ENCODE data around the gene FLT3.

The FLT3 gene

GRCh38 chr13:27979765-27980279 is 120.6 kb downstream of the FLT3 start:
- Mint-ChIP-seq H3K27me3 (peaks cover 83% of the 10 kb centered on the region), H3K4me1 (ENCODE audit: low read depth) (peaks cover 23% of the 10 kb centered on the region), H3K36me3 (ENCODE audit: low read depth) (no peaks in the 10 kb centered on the region), H3K4me3 (peak overlapping the region; percentile 5), H3K9me3 (no peaks in the 10 kb centered on the region), H3K27ac (no peak overlapping the region)

DNA sequence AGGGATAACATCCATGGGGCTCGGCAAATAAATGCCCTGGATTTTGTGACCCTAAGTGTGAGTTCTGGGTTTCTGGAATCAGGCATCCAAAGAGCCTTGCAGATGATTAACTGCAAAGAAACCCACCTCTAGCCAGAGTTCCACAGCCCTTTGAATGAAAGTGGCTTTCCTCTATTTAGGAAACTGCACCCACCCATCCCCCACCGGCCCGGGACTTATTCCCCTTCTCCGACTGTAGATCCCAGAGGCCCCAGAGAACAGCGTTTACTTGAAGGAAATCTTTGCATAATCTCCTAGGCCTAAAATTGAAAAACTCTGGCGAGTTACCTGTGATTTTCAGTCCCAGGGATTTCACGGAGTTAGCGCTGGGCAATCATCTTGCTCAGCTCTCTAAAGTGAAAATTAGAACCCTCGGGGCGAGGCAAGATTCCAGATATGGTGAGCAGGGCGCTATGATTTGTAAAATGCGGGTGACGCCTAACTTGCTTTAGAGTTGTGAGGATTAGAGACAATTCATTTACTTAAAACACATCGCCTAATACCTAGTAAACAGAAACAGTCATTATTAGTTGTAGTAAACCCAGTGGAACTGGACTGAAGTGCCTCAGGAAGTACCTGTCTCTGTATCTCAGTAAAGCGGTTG is 121.3 kb downstream of the FLT3 start:
- Mint-ChIP-seq H3K27ac (no peak overlapping the region), H3K4me3 (no peak overlapping the region), H3K4me1 (ENCODE audit: low read depth) (peaks cover 23% of the 10 kb centered on the region), H3K27me3 (peaks cover 87% of the 10 kb centered on the region), H3K36me3 (ENCODE audit: low read depth) (no peaks in the 10 kb centered on the region), H3K9me3 (no peaks in the 10 kb centered on the region)

GRCh38 chr13:27978301-27978968 is 121.9 kb downstream of the FLT3 start:
- peaks cover 23% of the 10 kb centered on the region for H3K4me1 Mint-ChIP-seq (ENCODE audit: low read depth)
- H3K9me3 Mint-ChIP-seq, result no peaks in the 10 kb centered on the region
- no peak overlapping the region for H3K4me3 Mint-ChIP-seq
- H3K27me3 Mint-ChIP-seq, result peaks cover 89% of the 10 kb centered on the region
- H3K27ac Mint-ChIP-seq, result no peak overlapping the region
- no peaks in the 10 kb centered on the region for H3K36me3 Mint-ChIP-seq (ENCODE audit: low read depth)

DNA sequence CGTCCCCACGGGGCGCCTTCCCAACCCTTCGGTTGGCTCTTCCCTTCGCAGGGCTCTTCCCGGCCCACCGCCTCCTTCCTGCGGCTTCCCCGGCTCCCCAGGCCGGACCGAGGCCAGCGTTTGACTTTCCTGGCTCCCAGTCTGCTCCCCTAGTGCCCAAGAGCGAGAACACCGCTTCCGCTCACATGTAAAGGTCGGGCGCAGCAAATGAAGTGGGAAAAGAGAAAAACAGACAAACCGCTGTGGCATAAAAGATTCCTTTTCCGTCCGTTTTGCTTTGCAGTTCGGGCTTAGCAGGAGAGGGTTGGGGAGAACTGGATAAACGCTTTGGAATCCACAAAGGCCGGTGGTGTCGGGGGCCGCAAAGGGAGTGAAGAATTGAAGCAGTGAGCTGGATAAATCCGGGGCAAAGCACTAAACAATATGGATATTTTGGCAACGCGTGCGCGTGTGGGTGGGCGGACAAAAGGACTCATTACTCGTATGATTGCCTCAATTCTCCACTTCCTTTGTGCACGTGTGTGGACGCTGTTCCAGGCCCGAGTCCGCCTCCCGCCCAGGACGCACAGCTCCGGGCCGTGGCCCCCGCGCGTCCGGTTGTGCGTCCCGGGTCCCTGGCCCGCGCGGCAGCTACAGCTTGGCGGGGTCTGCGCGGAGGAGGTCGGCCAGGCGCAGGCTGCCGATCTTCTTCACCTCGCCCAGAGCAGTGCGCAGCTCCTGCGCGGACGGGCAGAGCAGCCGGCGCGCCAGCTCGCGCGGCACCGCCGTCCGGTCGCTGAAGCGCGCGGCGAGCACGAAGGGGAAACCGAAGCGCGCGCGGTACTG is 122.7 kb downstream of the FLT3 start:
- peak overlapping the region; percentile 48 for H3K4me3 Mint-ChIP-seq
- peaks cover 90% of the 10 kb centered on the region for H3K27me3 Mint-ChIP-seq
- peaks cover 23% of the 10 kb centered on the region for H3K4me1 Mint-ChIP-seq (ENCODE audit: low read depth)
- H3K36me3 Mint-ChIP-seq (ENCODE audit: low read depth), result no peaks in the 10 kb centered on the region
- H3K27ac Mint-ChIP-seq, result peak overlapping the region; percentile 75
- H3K9me3 Mint-ChIP-seq, result no peaks in the 10 kb centered on the region

DNA sequence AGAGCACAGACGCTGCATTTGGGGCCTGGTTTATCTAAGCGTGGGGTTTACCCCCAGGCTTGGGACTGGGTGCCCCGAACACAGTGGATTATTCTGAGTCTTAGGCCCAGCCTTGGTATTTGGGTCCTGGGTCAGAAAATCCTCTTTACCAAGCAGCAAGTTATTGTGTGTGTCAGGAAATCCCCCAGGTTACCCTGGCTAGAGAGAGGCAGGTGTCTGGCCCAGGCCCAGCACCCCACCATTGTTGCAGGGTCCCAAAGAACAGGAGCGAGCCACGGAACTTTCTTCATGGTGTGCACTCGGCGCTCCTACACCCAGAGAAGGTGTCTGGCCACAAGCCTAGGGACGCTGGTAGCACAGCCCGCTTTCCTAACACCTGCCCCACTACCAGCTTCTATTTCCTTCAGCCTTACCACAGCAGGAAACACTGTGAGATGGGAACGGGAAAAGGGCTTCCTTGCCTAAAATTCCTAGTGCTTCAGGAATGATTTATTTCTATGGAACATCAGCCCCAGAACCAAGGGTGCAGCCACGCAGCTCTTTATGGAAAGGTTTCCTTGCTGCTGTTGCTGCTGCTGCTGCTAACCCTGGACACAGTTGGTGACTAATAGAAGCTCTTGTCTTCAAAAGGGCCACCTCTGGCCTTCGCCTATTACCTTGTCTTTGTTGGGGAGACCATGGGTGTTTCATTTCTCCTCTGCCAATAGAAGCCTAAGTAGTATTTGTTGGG is 123.8 kb downstream of the FLT3 start:
- Mint-ChIP-seq H3K36me3 (ENCODE audit: low read depth) (no peaks in the 10 kb centered on the region), H3K4me1 (ENCODE audit: low read depth) (peaks cover 23% of the 10 kb centered on the region), H3K27ac (no peak overlapping the region), H3K4me3 (no peak overlapping the region), H3K27me3 (peaks cover 80% of the 10 kb centered on the region), H3K9me3 (no peaks in the 10 kb centered on the region)

DNA sequence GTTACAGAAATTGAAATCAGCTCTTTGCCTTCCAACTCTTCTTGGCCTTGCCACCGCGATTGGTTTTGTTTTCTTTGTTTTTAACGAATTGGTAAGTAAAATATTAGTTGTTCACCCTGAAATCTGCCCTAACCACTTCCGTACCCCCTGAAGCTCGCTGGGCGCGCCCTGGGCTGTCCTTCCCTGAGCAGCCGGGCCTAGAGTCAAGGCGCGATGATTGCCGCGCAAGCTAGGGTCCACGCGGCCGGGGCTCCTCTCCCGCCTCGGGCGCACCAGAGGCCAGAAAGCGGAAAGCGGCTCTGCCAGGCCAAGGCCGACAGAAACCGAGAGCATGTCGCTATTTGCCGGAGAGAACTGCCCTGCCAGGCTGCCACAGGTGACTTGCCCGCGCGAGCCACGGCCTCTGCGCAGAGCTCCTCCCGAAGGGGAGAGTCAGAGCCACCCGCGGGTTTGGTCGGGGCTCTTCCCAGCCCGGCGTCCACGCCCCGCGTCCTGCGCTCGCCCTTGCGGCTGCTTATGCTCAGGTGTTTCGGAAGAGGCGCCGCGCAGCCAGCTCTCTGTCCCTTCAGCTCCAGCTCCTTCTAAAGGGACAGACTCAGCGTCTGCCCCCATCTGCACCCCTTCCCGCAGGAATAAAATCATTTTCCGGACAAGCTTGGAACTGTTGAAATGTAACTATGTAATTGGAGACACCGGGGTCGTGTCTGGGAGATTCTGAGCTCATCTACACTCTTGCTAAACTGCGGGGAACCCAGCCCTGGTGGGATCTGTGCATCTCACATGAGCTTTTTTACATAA is 124.6 kb downstream of the FLT3 start:
- H3K4me3 Mint-ChIP-seq, result no peak overlapping the region
- peaks cover 23% of the 10 kb centered on the region for H3K4me1 Mint-ChIP-seq (ENCODE audit: low read depth)
- H3K27ac Mint-ChIP-seq, result no peak overlapping the region

GRCh38 chr13:27973961-27974662 is 126.3 kb downstream of the FLT3 start:
- Mint-ChIP-seq H3K4me3 (no peak overlapping the region), H3K27ac (no peak overlapping the region), H3K9me3 (no peaks in the 10 kb centered on the region), H3K4me1 (ENCODE audit: low read depth) (peaks cover 24% of the 10 kb centered on the region), H3K27me3 (peaks cover 82% of the 10 kb centered on the region), H3K36me3 (ENCODE audit: low read depth) (no peaks in the 10 kb centered on the region)

More for the DNA sequence above, 124.6 kb downstream of the FLT3 start:
- Mint-ChIP-seq H3K9me3 (no peaks in the 10 kb centered on the region), H3K36me3 (ENCODE audit: low read depth) (no peaks in the 10 kb centered on the region), H3K27me3 (peaks cover 80% of the 10 kb centered on the region)

GRCh38 chr13:27973291-27973690 is 127.1 kb downstream of the FLT3 start:
- Mint-ChIP-seq H3K4me3 (no peak overlapping the region), H3K27me3 (peaks cover 77% of the 10 kb centered on the region), H3K36me3 (ENCODE audit: low read depth) (no peaks in the 10 kb centered on the region), H3K27ac (no peak overlapping the region), H3K4me1 (ENCODE audit: low read depth) (peaks cover 26% of the 10 kb centered on the region), H3K9me3 (no peaks in the 10 kb centered on the region)

DNA sequence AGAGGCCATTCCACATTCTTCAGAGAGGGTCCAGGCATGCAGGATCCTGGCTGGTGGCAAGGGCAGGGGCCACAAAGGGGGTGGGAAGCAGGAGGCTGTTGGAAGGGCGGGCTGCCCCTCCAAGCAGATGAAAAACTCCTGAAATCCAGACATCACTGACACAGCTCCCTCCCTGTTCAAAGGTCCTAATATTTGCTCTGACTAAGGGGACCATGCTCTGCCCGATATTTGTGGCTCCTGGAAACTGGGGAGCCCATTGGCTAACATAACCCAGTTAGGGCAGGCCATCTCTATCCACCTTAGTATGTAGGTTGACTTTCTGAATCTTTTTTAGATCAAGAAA is 127.9 kb downstream of the FLT3 start:
- H3K27me3 Mint-ChIP-seq, result peaks cover 80% of the 10 kb centered on the region
- no peaks in the 10 kb centered on the region for H3K36me3 Mint-ChIP-seq (ENCODE audit: low read depth)
- peaks cover 30% of the 10 kb centered on the region for H3K4me1 Mint-ChIP-seq (ENCODE audit: low read depth)
- no peak overlapping the region for H3K27ac Mint-ChIP-seq
- no peak overlapping the region for H3K4me3 Mint-ChIP-seq
- H3K9me3 Mint-ChIP-seq, result no peaks in the 10 kb centered on the region

GRCh38 chr13:27971776-27972477 is 128.4 kb downstream of the FLT3 start:
- no peaks in the 10 kb centered on the region for H3K9me3 Mint-ChIP-seq
- H3K27me3 Mint-ChIP-seq, result peaks cover 80% of the 10 kb centered on the region
- H3K4me1 Mint-ChIP-seq (ENCODE audit: low read depth), result peaks cover 34% of the 10 kb centered on the region
- H3K27ac Mint-ChIP-seq, result no peak overlapping the region
- H3K4me3 Mint-ChIP-seq, result no peak overlapping the region
- no peaks in the 10 kb centered on the region for H3K36me3 Mint-ChIP-seq (ENCODE audit: low read depth)

DNA sequence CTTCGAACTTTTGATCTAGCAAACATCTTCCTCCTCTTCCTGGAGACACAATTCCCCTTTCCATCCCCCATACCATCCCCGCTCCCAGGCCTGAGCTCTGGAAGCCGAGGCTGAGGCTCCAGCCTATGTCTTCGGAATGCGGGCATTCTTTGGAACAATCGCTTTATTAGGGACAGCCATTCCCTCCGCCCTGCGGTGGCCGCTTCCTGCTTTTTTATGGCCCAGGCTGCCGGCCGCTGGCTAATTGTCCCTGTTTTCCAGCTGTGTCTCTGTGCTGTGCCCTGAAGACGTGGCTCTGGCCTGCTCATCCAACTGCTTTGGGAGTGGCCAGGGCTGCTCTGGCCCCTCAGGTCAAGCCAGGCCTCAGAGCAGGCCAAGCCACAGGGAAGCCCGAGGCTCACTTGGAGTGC is 129.1 kb downstream of the FLT3 start:
- no peak overlapping the region for H3K4me3 Mint-ChIP-seq
- H3K4me1 Mint-ChIP-seq (ENCODE audit: low read depth), result peaks cover 34% of the 10 kb centered on the region
- no peaks in the 10 kb centered on the region for H3K36me3 Mint-ChIP-seq (ENCODE audit: low read depth)
- H3K27ac Mint-ChIP-seq, result no peak overlapping the region
- H3K9me3 Mint-ChIP-seq, result no peaks in the 10 kb centered on the region
- peaks cover 77% of the 10 kb centered on the region for H3K27me3 Mint-ChIP-seq

GRCh38 chr13:27970382-27971235 is 129.8 kb downstream of the FLT3 start:
- no peaks in the 10 kb centered on the region for H3K9me3 Mint-ChIP-seq
- no peak overlapping the region for H3K4me3 Mint-ChIP-seq
- no peaks in the 10 kb centered on the region for H3K36me3 Mint-ChIP-seq (ENCODE audit: low read depth)
- H3K4me1 Mint-ChIP-seq (ENCODE audit: low read depth), result peaks cover 30% of the 10 kb centered on the region
- H3K27ac Mint-ChIP-seq, result no peak overlapping the region
- H3K27me3 Mint-ChIP-seq, result peaks cover 78% of the 10 kb centered on the region

Data from stimulated activated naive CD8-positive, alpha-beta T cell treated with anti-CD3 and anti-CD28 coated beads, Interleukin-15, Interleukin-2, amounts not matched to agents 100 ng/mL and 50 ng/mL, for 24 hours (primary cell).